Osteocyte (in vitro differentiated cells): ENCODE measurements around the gene ADARB1. TPM values are rescaled to one million over a fixed set of nuclear protein-coding genes. Genes with fewer than 3 reads are reported as not detected.

Experiments
- DNase-seq: peaks from one replicate; pipeline ENCODE4 v3.0.0; 2021; ENCODE audit warnings: mixed read lengths; ENCODE audit not compliant: unreplicated experiment; ENCODE audit errors: extremely low spot score
- H3K27ac Mint-ChIP-seq: one replicate; pipeline ENCODE4 v1.8.0; 2021; ENCODE audit warnings: mild to moderate bottlenecking, mixed read lengths; ENCODE audit not compliant: unreplicated experiment
- H3K27me3 Mint-ChIP-seq: one replicate; pipeline ENCODE4 v1.8.0; 2021; ENCODE audit warnings: mixed read lengths; ENCODE audit not compliant: unreplicated experiment
- H3K36me3 Mint-ChIP-seq: one replicate; pipeline ENCODE4 v1.8.0; 2021; ENCODE audit warnings: mixed read lengths; ENCODE audit not compliant: unreplicated experiment
- H3K4me1 Mint-ChIP-seq: one replicate; pipeline ENCODE4 v1.8.0; 2021; ENCODE audit warnings: mixed read lengths; ENCODE audit not compliant: unreplicated experiment
- H3K4me3 Mint-ChIP-seq: one replicate; pipeline ENCODE4 v1.8.0; 2021; ENCODE audit warnings: mild to moderate bottlenecking, moderate library complexity, mixed read lengths; ENCODE audit not compliant: unreplicated experiment
- H3K9me3 Mint-ChIP-seq: one replicate; pipeline ENCODE4 v1.8.0; 2021; ENCODE audit warnings: mixed read lengths; ENCODE audit not compliant: unreplicated experiment
- CTCF ChIP-seq: fragments of 200-600 bp; sonication (generic); IDR thresholded peaks from 2 replicates; pipeline ENCODE4 v1.5.0; 2021; ENCODE audit warnings: antibody characterized with exemption, mild to moderate bottlenecking, moderate library complexity
- total RNA-seq: library from RNA; stranded (reverse); gene quantifications from 2 replicates; pipeline ENCODE4 v1.2.1, GENCODE V29; 2021

Gene ADARB1
- total RNA-seq, 1 donor from 2014 or later = 126 TPM

GRCh38 chr21:45263534-45263933 lies 189.2 kb downstream of the ADARB1 start:
- H3K36me3 Mint-ChIP-seq = peaks cover 37% of the 10 kb centered on the region
- no peaks in the 10 kb centered on the region for H3K27me3 Mint-ChIP-seq
- H3K9me3 Mint-ChIP-seq = no peaks in the 10 kb centered on the region
- TF ChIP-seq CTCF = no peak
- peaks cover 5% of the 10 kb centered on the region for H3K4me1 Mint-ChIP-seq
- peak; percentile 38 for DNase-seq
- H3K27ac Mint-ChIP-seq = no peak overlapping the region
- no peak overlapping the region for H3K4me3 Mint-ChIP-seq

- Mint-ChIP-seq H3K4me1 (peaks cover 3% of the 10 kb centered on the region), H3K4me3 (no peak overlapping the region), H3K27ac (no peak overlapping the region), H3K27me3 (no peaks in the 10 kb centered on the region), H3K9me3 (no peaks in the 10 kb centered on the region), H3K36me3 (peaks cover 37% of the 10 kb centered on the region)
- DNase-seq = peak; percentile 68
- no peak for TF ChIP-seq CTCF
Measured at GRCh38 chr21:45264146-45264911, 189.9 kb downstream of the ADARB1 start.

GRCh38 chr21:45264912-45265515 lies 190.6 kb downstream of the ADARB1 start:
- no peak overlapping the region for H3K4me3 Mint-ChIP-seq

GRCh38 chr21:45265721-45266517 lies 191.5 kb downstream of the ADARB1 start:
- Mint-ChIP-seq H3K36me3 (peaks cover 39% of the 10 kb centered on the region), H3K4me3 (no peak overlapping the region), H3K4me1 (no peaks in the 10 kb centered on the region), H3K9me3 (no peaks in the 10 kb centered on the region), H3K27me3 (no peaks in the 10 kb centered on the region), H3K27ac (no peak overlapping the region)
- DNase-seq = peak; percentile 82
- TF ChIP-seq CTCF = no peak

More at GRCh38 chr21:45264912-45265515, 190.6 kb downstream of the ADARB1 start:
- H3K27ac Mint-ChIP-seq = no peak overlapping the region
- H3K9me3 Mint-ChIP-seq = no peaks in the 10 kb centered on the region
- peak; percentile 83 for DNase-seq
- peaks cover 39% of the 10 kb centered on the region for H3K36me3 Mint-ChIP-seq
- H3K4me1 Mint-ChIP-seq = no peaks in the 10 kb centered on the region
- TF ChIP-seq CTCF = no peak
- H3K27me3 Mint-ChIP-seq = no peaks in the 10 kb centered on the region
